Loucy (cell line): ENCODE measurements around the gene FGF11.

Experiments
- EZH2phosphoT487 ChIP-seq: fragments of 200-600 bp; IDR thresholded peaks from 2 replicates; pipeline ENCODE4 v1.6.1; 2018; ENCODE audit warnings: antibody characterized with exemption, mild to moderate bottlenecking, moderate library complexity, borderline replicate concordance
- TF ChIP-seq, protein P1 (sequence below): fragments of 200-600 bp; sonication (generic); conservative IDR thresholded peaks from 2 replicates; pipeline ENCODE4 v1.5.1; 2014; ENCODE audit warnings: mild to moderate bottlenecking, antibody characterized with exemption, low read length

DNA sequence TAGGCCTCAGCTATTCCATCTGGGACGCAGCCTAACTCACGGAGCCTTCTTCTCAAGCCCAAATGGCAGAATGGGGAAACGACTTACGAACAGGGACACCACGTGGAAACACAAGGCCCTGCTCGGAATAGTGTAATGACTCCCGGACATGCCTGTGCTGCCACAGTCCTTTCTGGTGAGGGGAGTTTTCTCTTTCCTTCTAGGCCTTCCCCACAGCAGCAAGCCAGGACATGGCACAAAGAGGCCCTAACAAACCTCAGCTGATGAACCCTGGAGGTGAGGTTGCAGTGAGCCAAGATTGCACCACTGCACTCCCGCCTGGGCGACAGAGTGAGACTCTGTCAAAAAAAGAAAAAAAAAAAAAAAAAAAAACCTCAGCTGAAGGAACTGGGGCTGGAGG lies 24.8 kb downstream of the FGF11 start:
- TF ChIP-seq, protein P1, sequence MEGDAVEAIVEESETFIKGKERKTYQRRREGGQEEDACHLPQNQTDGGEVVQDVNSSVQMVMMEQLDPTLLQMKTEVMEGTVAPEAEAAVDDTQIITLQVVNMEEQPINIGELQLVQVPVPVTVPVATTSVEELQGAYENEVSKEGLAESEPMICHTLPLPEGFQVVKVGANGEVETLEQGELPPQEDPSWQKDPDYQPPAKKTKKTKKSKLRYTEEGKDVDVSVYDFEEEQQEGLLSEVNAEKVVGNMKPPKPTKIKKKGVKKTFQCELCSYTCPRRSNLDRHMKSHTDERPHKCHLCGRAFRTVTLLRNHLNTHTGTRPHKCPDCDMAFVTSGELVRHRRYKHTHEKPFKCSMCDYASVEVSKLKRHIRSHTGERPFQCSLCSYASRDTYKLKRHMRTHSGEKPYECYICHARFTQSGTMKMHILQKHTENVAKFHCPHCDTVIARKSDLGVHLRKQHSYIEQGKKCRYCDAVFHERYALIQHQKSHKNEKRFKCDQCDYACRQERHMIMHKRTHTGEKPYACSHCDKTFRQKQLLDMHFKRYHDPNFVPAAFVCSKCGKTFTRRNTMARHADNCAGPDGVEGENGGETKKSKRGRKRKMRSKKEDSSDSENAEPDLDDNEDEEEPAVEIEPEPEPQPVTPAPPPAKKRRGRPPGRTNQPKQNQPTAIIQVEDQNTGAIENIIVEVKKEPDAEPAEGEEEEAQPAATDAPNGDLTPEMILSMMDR = no peak
- TF ChIP-seq EZH2phosphoT487 = no peak
